RWPE2 (cell line): ENCODE results near the gene MORN1.

Experiments used
- ATAC-seq: fragments of 200-7000 bp; cut with Tn5 transposase; 3 replicates; pipeline ENCODE4 v1.9.1; 2021; ENCODE audit warnings: low read depth
- DNase-seq: peaks from one replicate; pipeline ENCODE4 v3.0.0-alpha.2; 2020; ENCODE audit warnings: low spot score
- H3K27ac ChIP-seq: fragments of 450-650 bp; 2 replicates; pipeline ENCODE4 v1.5.1; 2017; ENCODE audit warnings: mild to moderate bottlenecking; ENCODE audit not compliant: poor library complexity, severe bottlenecking
- H3K27me3 ChIP-seq: fragments of 250-450 bp; sonication (Bioruptor Pico); 2 replicates; pipeline ENCODE4 v1.5.1; 2021; ENCODE audit warnings: mild to moderate bottlenecking, moderate library complexity; ENCODE audit not compliant: insufficient read depth, poor library complexity, severe bottlenecking
- H3K36me3 ChIP-seq: fragments of 250-450 bp; sonication (Bioruptor Pico); 2 replicates; pipeline ENCODE4 v1.5.1; 2020; ENCODE audit warnings: low read depth, mild to moderate bottlenecking, moderate library complexity
- H3K4me1 ChIP-seq: fragments of 250-450 bp; sonication (Bioruptor Pico); 2 replicates; pipeline ENCODE4 v1.5.1; 2021; ENCODE audit warnings: mild to moderate bottlenecking, moderate library complexity; ENCODE audit not compliant: insufficient read depth, poor library complexity, severe bottlenecking
- H3K4me3 ChIP-seq: fragments of 250-450 bp; sonication (Bioruptor Pico); 2 replicates; pipeline ENCODE4 v1.5.1; 2021; ENCODE audit warnings: mild to moderate bottlenecking, moderate library complexity; ENCODE audit not compliant: severe bottlenecking
- H3K9me3 ChIP-seq: fragments of 250-450 bp; sonication (Bioruptor Pico); 2 replicates; pipeline ENCODE4 v1.5.1; 2021; ENCODE audit warnings: mild to moderate bottlenecking, moderate library complexity; ENCODE audit not compliant: severe bottlenecking
- TF ChIP-seq, protein P1 (sequence below): fragments of 450-650 bp; IDR thresholded peaks from one replicate; pipeline ENCODE4 v1.5.1; 2017; ENCODE audit warnings: mild to moderate bottlenecking, moderate library complexity; ENCODE audit not compliant: poor library complexity, severe bottlenecking

Gene MORN1

GRCh38 chr1:2312160-2312514 lies 79.2 kb downstream of the MORN1 start:
- TF ChIP-seq, protein P1, sequence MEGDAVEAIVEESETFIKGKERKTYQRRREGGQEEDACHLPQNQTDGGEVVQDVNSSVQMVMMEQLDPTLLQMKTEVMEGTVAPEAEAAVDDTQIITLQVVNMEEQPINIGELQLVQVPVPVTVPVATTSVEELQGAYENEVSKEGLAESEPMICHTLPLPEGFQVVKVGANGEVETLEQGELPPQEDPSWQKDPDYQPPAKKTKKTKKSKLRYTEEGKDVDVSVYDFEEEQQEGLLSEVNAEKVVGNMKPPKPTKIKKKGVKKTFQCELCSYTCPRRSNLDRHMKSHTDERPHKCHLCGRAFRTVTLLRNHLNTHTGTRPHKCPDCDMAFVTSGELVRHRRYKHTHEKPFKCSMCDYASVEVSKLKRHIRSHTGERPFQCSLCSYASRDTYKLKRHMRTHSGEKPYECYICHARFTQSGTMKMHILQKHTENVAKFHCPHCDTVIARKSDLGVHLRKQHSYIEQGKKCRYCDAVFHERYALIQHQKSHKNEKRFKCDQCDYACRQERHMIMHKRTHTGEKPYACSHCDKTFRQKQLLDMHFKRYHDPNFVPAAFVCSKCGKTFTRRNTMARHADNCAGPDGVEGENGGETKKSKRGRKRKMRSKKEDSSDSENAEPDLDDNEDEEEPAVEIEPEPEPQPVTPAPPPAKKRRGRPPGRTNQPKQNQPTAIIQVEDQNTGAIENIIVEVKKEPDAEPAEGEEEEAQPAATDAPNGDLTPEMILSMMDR = no peak
- DNase-seq = no peak
- H3K4me3 ChIP-seq = no peak overlapping the region

DNA sequence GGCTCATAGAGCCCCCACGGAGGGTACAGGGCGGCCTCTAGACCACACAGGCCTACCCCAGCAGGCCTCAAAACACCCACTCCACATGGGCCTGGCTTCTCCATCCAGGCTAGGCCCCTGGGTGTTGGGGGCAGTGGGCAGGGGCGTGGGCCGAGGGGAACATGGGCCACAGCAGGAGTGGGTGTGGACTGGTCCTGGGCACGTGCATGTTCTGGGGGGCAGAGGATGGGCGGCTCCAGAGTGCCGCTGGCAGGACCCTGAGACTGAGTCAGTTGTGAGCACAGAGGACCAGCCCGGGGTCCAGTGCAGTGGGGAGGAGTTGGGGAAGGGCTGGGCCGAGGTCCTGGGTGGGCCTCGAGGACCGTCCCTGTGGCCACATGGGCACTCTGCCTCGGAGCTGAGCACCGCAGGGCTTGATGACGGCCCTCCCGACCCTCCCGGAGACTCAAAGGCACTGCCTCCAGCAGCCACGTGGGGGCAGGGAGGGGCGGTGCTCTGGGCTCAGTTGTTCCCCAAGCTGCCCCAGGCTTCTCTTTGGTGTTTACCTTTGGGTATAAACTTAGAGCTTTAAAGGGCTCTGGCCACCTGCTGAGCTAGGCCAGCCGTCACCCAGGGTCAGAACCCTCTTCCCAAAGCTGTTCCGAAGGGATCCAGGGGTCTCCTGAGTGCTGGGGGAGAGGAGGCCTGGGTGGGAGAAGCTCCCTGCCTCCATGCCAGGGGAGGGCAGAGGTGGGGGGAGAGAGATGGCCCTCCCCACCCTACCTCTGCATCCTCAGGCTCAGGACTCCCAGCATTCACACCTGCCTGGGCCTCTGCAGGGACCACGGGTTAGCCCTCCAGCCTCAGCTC lies 79.9 kb downstream of the MORN1 start:
- no peak for DNase-seq
- H3K9me3 ChIP-seq = no peaks in the 10 kb centered on the region
- TF ChIP-seq, protein P1 = peak; percentile 25
- H3K27me3 ChIP-seq = no peaks in the 10 kb centered on the region
- H3K36me3 ChIP-seq = peaks cover 17% of the 10 kb centered on the region
- no peak overlapping the region for H3K4me3 ChIP-seq
- peak; percentile 57 for ATAC-seq
- peak overlapping the region; percentile 34 for H3K27ac ChIP-seq
- H3K4me1 ChIP-seq = no peaks in the 10 kb centered on the region

More at GRCh38 chr1:2312160-2312514, 79.2 kb downstream of the MORN1 start:
- Histone ChIP-seq H3K27ac (peak overlapping the region; percentile 34), H3K9me3 (no peaks in the 10 kb centered on the region), H3K36me3 (peaks cover 14% of the 10 kb centered on the region), H3K4me1 (no peaks in the 10 kb centered on the region), H3K27me3 (no peaks in the 10 kb centered on the region)
- no peak for ATAC-seq

DNA sequence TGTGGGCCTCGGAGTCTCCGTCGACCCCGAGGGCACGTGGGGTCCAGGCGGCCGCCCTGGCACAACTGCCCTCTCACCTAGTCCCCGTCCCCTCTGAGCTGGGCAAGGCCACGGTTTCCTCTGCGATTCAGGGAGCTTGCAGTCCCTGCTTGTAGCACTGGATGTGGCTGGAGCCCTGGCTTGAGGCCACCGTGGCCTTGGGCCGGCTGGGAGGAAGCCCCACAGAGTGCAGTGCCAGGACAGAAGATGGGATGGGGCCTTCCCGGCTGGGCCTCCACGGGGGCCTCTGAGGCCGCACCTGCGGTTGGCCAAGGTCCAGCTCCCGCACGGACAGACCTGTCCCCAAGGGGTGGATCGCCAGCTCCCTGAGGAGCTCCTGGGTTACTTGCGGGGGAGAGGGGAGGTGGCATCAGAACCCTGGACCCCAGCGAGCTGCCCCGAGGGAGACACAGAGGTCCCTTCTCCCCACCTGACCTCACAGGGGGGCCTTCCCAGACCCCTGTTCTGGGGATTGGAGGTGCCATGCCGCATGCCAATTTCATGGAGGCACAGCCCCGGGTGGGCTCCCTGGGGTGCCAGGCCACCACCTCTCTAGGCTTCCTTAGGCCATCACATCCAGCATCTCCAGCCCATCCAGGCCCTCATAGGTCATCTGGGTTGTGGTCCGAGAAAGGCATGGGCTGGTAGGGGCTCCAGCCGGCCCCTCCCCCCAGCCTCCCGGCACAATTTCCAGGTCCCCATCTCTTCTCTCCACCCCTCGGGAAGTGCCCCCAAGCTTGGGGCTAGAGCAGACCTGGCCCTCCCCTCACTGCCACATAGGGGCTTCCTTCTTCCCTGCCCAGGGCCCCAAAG lies 80.8 kb downstream of the MORN1 start:
- peak overlapping the region; percentile 34 for H3K27ac ChIP-seq
- no peaks in the 10 kb centered on the region for H3K9me3 ChIP-seq
- peaks cover 24% of the 10 kb centered on the region for H3K36me3 ChIP-seq
- H3K4me3 ChIP-seq = no peak overlapping the region
- no peaks in the 10 kb centered on the region for H3K4me1 ChIP-seq
- H3K27me3 ChIP-seq = no peaks in the 10 kb centered on the region
- no peak for DNase-seq
- TF ChIP-seq, protein P1 = no peak
- ATAC-seq = no peak

DNA sequence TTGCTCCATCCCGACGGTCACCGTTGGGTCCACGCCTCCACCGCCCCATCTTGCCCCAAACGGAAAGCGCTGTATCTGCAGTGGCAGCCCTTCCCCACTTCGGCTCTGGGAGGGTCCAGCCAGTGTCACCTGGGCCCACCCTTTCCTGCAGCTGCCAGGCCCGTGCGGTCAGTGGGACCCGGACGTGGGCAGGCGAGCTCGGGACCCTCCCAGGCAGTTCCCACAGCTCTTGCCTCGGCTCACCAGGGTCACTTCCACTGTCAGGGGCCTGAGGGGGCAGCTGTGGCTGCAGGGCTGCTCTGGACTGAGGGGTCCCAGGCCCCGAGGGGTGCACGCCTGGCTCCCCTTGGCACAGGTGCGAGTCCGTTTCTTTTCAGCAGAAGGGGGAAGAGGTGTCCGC lies 82.5 kb downstream of the MORN1 start:
- no peak for DNase-seq
- no peak overlapping the region for H3K27ac ChIP-seq
- TF ChIP-seq, protein P1 = no peak
- H3K27me3 ChIP-seq = no peaks in the 10 kb centered on the region
- no peak for ATAC-seq
- no peak overlapping the region for H3K4me3 ChIP-seq
- H3K4me1 ChIP-seq = no peaks in the 10 kb centered on the region
- no peaks in the 10 kb centered on the region for H3K9me3 ChIP-seq
- peaks cover 38% of the 10 kb centered on the region for H3K36me3 ChIP-seq
